Measurements from ENCODE around the gene SUMF2.
"Not testable (repeated sequence)": the region's sequence is repeated elsewhere in the genome, so short reads cannot be mapped to it uniquely, and the experiment has no call there.

The SUMF2 gene

DNA sequence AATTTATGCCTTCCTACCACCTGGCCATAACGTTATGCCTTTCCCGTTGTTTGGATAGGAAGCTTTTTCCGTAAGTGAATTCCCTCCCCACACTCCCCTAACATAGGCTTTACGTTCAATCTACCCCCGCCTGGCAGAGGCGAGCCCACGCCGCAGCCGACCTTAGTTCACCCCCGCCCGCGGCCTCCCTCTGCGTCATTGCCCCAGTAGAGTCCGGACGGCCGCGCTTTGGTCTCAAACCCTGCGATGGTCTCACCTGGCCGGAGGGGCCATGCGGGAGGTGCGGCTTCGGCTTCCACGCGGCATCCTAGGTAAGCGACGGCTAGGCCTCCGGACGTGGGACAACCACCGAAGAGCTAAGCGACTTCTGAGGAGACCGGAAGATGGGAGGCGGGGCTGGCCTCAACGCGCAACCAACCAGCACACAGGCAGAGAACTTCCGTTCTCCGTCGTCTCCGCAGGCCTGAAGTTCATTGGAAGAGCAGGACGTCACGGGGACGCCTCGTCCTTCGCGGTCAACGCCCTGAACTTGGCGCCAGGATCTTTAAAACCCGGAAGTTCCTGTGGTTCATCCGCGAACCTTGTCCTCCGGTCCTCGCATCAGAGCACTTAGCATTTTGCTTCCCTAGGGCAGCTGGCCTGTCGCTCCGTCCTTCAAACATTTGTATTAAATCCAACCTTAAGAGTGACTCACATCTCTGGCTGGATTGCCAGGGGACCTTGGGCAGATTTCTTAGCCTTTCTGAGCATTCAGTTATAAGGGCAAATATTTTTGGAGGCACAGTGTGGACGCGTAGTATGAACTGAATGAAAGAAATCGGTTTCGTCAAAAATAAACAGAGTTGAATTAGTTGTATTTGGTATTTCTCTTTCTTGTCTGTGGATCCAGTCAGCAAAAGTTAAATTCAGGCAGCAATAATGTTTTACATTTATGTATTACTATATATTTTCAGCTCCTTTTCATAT, 42.3 kb downstream of the SUMF2 start, which contains the start of gene CHCHD2:
Gene CHCHD2 (minus strand): TSS at position 369 of the 966 bp plus-strand sequence. CDS start 63 bp downstream, at position 306.
- DNase-seq (ENCODE audit: low read depth) = peak; percentile 90

DNA sequence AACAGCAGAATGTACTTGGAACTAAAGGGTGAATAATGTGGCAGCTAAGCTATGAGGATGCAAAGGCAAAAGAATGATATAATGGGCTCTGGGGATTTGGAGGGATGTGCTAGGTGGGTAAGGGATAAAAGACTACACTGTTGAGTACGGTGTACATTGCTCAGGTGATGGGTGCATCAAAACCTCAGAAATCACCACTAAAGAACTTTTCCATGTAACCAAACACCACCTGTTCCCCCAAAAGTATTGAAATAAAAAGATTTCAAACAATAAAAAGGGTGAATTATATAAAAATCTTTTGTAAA, 43.8 kb downstream of the SUMF2 start:
- no peak for DNase-seq (ENCODE audit: low read depth)

DNA sequence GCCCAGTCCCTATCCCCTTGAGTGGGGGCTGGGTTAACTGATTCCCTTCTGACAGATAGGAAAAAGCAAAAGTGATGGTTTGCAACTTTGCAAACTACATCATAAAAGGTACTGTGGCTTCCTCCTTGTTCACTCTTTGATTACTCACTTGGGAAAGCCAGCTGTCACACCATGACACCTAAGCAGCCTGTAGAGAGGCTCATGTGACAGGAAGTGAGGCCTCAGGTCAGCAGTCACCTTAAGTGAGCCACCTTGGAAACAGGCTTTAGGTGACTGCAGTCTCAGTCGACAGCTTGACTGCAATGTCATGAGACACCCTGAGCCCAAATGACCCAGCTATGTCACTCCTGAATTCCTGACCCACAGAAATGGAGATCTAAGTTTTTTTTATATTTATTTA, 46.5 kb downstream of the SUMF2 start:
- no peak for DNase-seq (ENCODE audit: low read depth)

DNA sequence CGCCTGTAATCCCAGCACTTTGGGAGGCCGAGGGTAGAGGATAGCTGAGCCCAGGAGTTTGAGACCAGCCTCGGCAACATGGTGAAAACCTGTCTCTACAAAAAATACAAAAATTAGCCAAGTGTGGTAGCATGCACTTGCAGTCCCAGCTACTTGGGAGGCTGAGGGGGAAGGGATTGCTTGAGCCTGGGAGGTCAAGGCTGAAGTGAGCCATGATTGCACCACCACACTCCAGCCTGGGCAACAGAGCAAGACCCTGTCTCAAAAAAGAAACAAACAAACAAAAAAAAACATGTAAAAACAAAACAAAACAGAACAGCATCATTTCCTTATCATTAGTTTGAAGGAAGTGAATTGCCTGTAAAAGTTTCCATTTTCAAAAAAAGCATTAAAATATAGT, 48.2 kb downstream of the SUMF2 start:
- DNase-seq (ENCODE audit: low read depth) = not testable (repeated sequence)

DNA sequence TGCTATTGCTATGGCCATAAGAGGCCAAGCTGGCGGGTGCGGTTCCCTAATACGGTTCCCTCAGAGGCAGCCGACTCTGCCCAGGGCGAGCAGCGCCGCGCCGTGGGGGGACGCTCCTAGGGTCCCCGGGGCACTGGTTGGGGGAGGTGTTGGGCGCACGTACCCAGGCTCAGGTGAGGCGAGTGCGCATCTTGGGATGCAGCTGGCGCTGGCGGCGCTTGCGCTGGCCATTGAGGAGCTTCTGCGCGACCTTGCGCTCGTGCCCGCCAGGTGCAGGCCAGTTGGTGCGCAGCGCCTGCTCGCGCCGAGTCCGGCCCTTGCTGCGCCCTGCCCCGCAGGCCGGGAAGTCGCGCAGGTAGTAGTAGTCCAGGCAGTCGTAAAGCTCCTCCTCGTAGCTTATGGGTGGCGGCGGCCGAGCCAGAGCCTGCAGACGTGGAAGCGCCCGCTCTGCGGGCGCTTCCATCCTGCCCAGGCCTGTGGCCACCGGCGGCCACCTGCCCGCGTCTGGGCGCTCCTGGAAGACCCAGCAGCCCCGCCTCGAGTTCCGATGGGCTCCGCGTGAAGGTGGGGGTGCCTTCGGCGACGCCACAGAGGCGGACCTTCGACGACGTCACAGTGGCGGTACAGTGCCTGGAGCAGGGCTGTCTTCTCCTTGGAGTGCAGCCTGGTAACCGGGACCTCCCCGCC, 51.9 kb downstream of the SUMF2 start, which contains the start of gene NUPR2:
Gene NUPR2 (minus strand): TSS at position 566 of the 687 bp plus-strand sequence. CDS start 103 bp downstream, at position 463.
- DNase-seq (ENCODE audit: low read depth) = no peak

DNA sequence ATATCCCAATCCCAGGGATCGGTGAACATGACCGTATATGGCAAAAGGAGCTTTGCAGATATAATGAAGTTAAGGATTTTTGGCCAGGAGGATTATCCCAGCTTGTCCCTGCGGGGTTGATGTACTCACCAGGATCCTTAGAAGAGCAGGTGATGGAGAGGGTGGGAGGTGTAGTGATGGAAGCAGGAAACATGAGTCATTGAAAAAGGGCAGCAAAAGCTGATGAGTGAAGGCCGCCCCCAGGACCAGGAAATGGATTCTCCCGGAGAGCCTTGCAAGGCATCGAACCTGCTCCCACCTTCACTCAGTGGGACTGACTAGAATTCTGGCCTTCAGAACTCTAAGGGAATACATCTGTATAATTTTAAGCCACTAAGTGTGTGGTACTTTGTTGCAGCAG, 57.4 kb downstream of the SUMF2 start:
- DNase-seq (ENCODE audit: low read depth) = no peak

DNA sequence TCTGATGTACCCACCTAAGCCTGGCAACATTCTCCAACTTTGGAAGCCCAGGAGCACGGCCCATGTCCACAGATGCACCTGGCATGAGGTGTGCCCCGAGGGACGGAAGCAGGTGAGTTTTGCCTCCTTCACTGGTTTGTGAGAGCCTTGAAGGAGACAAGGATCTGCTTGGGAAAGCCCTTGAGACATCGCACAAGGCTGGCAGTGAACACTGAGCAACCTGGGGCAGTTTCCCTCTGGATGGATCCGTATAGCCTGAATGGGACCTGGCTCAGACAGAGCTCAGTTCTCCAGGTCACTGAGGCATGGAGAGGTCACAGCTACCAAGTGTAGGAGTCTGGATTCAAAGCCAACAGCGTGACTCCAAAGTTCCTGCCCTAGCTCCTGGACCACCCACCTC, 60.9 kb downstream of the SUMF2 start:
- DNase-seq (ENCODE audit: low read depth) = no peak

DNA sequence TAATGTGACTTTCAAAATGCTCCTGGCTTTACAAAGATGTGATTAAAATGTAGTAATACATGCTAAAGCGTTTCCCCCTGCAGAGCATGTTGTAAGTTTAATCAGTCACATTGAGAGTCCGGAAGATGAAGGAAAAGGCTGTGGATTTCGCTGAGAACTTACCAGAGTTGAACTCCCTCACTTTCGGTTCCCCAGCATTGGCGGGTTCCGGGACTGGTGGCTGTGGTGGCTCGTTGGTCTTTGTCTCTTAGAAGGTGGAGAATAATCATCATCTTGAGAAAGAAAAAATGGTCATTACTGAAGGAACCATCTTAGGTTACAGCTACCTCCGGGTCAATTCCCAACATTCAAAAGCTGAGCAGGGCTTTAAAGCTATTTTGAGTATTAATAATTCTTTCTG, 61.7 kb downstream of the SUMF2 start:
- DNase-seq (ENCODE audit: low read depth) = no peak

DNA sequence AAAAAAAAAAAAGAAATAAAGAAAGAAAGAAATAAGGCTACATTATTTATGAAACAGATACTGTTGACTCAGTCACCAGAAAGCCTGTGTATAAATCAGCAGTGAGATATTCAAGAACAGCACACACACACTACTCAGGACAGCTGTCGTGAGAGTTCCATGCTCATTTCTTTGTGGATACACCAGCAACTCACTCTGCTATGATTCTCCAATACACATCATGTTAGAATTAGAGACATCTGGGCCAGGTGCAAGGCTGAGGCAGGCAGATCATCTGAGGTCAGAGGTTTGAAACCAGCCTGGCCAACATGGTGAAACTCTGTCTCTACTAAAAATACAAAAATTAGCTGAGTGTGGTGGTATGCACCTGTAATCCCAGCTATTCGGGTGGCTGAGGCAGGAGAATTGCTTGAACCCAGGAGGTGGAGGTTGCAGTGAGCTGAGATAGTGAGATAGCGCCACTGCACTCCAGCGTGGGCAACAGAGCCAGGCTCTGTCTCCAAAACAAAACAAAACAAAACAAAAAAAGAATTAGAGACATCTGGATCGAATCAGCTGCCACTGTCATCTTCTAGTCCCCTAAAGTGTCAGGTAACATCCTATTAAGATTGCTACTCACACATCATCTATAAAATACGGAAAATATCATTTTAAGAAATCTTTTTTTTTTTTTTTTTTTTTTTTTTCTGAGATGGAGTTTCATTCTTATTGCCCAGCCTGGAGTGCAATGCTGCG, 63.3 kb downstream of the SUMF2 start:
- DNase-seq (ENCODE audit: low read depth) = no peak
